ENCODE data around the gene ARHGAP32.
"Not testable (repeated sequence)": the region's sequence is repeated elsewhere in the genome, so short reads cannot be mapped to it uniquely, and the experiment has no call there.

Gene ARHGAP32

DNA sequence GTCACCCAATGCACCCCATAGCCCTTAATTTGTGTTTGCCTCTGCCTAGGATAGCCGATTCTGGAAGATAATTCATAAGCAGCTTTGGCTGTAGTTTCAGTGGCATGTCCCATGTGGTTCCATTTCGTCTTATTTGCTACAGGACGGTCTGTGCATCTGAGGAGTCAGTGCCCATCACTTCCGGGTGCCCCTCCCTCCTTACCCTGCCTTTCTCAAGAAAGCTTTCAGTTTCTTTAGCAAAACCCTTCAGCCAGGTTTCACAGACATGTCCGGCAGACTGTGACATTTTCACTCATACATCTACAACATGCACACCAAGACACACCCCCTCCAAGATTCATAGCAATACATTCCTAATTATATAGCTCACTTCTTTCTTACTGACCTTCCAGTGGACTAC lies 263.7 kb downstream of the ARHGAP32 start:
- DNase-seq = no peak

DNA sequence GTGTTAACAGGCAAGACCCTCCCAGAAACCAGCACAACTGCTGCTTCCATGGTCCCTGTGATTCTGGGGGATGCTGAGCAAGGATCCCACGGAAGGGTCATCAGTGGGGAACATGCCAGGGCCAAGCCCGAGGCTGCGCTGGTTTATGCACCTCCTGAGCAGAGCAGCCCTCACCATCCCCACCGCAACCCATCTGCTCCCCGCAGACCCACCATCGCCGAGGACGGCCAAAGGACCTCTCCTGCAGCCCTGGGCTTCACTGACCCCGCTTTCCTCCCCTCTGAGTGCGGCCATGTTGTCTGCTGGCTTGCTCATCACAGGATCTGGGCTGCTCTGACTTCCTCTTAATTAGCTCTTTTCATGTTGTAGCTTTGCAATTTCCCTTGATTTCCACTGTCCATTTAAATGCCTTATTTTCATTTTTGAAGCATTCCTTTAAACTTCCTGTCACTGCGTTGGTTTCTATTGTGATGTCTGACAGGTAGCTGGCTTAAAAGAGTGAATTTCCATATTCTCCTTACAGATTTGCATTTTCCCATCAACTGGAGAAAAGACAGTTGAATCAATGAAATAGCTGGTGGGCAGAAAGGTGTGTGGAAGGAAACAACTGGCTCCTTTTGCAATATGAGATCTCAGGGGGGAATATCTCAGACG lies 264.3 kb downstream of the ARHGAP32 start:
- DNase-seq = no peak

GRCh38 chr11:128927108-128927461 lies 265.0 kb downstream of the ARHGAP32 start:
- no peak for DNase-seq

DNA sequence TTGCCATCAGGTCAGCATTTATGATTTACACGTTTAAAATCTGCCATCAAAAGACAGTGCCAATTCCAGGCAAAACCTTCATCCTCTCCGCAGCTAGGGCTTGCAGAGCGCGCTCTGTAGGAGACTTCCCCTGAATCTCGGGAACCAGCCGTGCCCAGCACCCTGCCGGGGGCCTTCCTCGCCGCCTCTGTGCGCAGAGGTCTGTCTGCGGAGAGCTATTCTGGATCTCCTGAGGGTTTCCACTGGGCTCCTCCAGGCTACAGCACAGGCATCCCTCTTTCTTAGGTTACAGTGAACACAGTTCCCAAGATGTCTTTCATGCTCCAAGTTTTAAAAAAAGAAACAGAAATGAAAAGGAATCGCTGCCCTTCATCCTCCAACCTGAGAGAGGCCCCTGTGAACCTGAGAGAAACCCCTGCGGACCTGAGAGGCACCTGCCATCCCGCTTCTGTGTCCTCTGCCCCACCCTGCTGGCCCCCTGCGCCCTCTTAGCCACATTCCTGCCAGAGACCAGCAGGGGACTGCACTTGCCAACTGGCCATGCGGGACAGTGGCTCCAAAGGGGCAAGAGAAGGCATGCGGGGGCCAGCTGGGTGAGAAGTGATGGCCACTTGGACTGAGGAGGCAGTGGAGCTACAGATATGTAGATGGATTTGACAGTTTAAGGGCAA lies 265.6 kb downstream of the ARHGAP32 start:
- no peak for DNase-seq

DNA sequence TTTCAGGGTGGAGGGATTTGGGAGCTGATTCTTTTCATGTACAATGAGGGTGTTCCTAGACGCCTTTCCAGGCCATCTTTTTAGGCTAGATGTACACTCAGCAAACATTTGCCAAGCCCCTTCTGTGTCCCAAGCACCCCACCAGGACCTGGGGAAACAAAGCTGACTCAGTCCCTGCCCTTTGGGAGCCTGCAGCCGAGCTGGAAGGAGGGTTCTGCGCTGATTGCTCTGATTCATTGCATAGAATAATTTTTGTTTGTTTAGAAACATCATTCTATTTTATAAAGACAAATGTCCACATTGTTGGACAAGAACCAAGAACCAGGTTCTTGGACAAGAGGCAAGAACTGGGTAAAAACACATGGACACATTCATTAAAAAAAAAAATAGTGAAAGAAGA lies 266.1 kb downstream of the ARHGAP32 start:
- DNase-seq = no peak

DNA sequence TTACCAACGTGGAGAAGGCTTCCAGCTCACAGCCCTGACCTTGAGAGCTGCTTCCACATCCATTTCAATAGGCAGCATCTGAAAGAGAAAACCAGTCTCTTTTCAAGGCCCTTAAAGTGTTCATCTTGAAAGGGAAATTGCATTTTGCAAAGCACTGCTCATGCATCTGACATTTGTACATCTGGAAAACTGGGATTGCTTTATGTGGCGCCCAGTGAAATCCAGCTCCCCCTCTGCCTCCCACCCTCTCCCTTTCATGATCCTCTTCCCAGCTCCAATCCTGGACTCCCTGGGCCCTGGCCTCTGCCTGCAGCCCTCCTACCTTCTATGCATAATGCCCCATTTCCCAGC lies 266.9 kb downstream of the ARHGAP32 start:
- no peak for DNase-seq

GRCh38 chr11:128924510-128925249 lies 267.4 kb downstream of the ARHGAP32 start:
- DNase-seq = no peak

DNA sequence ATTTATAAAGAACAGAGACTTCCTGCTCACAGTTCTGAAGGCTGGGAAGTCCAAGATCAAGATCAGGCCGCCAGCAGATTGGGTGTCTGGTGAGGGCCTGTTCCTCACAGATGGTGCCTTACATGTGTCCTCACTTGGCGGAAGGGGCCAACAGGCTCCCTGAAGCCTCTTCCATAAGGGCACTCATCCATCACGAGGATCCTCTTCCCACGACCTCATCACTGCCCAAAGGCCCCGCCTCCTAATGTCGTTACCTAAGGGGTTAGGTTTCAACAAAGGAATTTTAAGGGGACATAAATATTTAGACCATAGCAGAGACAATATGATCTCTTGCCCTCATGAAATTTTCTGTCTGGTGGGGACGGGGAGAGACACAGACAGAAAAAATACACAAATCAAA lies 268.0 kb downstream of the ARHGAP32 start:
- DNase-seq = no peak

DNA sequence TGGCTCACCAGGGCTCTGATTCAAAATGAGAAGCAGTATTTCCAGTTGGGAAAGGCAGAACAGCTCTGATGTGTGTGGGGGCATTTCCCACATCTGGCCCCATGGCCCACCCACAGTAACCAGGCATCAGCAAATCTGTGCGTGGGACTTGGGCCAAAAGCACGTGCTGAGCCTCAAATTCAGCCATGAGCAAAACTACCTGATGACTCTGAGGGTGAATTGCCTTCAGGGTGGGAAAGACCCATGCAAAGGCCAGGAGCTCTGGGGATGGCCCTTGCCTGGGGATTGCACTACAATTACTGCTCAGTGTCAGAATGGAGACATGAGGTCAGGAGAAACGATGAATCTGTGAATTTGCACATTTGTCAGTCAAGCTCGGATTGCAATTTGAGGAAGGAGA lies 270.3 kb downstream of the ARHGAP32 start:
- DNase-seq = no peak

- DNase-seq = no peak
These were observed 271.5 kb downstream of the ARHGAP32 start for GRCh38 chr11:128920666-128921065.

- DNase-seq = not testable (repeated sequence)
These were observed 272.5 kb downstream of the ARHGAP32 start for GRCh38 chr11:128919635-128920034.

DNA sequence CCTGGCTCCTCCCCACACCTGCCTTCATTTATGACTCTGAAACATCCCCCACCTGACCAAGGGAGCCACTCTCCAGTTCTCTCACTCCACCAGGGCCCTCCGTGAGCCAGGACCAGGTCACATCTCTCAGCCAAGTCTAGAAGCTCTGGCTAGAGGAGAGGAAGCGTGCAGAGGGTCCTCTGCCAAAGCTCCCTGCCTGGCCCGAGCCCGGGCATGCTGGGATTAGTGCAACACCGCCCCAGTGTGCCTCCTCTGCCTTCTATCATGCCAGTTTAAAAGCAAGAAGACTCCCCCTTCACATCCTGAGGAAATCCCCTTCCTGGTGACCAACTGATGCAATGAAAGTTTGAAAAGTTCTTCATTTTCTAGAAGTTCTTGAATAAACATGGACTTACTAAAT lies 272.9 kb downstream of the ARHGAP32 start:
- no peak for DNase-seq

DNA sequence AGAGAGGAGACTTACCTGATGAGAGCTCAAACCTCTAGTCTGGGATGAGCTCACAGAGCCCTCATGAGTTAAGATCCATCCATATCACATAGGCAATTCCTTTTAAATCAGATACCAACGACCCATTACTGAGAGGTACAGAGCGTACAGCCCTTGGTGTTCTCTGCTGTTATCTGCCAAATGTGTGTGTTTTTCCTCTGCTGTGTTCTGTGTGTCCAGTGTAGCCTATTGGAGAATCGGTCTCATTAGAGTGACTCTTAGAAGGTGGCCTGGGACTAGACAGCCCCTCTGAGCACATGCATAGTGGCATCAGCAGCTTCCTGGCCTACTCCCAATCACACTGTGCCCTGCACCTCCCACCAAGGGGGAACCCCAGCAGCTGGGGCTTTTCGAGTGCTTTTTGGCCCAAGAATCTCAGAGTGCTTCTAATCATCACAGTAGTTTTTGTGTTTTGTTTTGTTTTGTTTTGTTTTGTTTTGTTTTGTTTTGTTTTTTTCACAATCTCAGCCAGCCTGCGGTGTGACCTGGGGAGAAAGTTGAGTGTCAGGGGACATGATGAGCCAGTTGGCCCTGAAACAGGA lies 274.9 kb downstream of the ARHGAP32 start:
- no peak for DNase-seq

DNA sequence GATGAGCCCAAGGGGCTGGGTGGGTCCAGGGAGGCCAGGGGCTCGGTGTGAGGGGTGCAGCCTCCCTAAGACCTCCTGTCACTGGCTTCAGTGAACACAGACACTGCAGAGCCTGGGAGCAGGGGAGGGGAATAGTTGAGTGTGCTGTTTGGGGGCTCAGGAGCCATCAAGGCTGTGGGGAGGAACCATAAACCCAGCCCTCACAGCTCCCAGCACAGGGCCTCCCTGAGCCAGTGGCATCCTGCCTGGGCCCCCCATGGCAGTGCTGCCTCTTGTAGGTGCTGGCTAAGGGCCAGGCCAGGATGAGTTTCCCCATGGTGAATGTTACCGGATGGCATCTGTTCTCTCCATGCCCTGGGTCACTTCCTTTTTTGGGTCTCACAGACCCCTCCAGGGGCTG lies 275.4 kb downstream of the ARHGAP32 start:
- no peak for DNase-seq

- no peak for DNase-seq
These were observed 276.0 kb downstream of the ARHGAP32 start for GRCh38 chr11:128916037-128916572.

- DNase-seq = no peak
These were observed 277.0 kb downstream of the ARHGAP32 start for GRCh38 chr11:128915149-128915521.
